H1 (cell line): ENCODE results near the gene LY9. TPM values are rescaled to one million over a fixed set of nuclear protein-coding genes. Genes with fewer than 3 reads are reported as not detected.

Experiments used
- CTCF ChIA-PET: fragments of 300-600 bp; sonication (Branson Sonifier 250); formaldehyde crosslinking; loops from one replicate; lab custom pipeline; 2021; ENCODE audit not compliant: partially characterized antibody; lab: Charles Lee
- POLR2A ChIA-PET: fragments of 300-600 bp; sonication (Branson Sonifier 250); formaldehyde crosslinking; loops from one replicate; lab custom pipeline; 2021; ENCODE audit warnings: inconsistent platforms; ENCODE audit not compliant: partially characterized antibody; lab: Charles Lee
- DNase-seq, 2 experiments: peaks; one replicate each; pipeline versions ENCODE4 v3.0.0 to v3.0.0-alpha.2; 2010 to 2022; ENCODE audit warnings: low spot score in 2 of 2, low read depth in 1 of 2, mixed read lengths in 1 of 2
- FAIRE-seq: peaks from 2 replicates; lab custom pipeline; 2011; peaks lifted over from hg19 to GRCh38; lab: Jason Lieb, UNC
- H2AFZ ChIP-seq: 2 replicates; pipeline ENCODE4 v1.8.1; 2012; ENCODE audit warnings: low read length, inconsistent platforms
- H2AK5ac ChIP-seq: 2 replicates; pipeline ENCODE4 v1.6.1; 2013; ENCODE audit warnings: low read depth, low read length
- H2BK120ac ChIP-seq: replicated peaks from 2 replicates; pipeline ENCODE3; 2013; ENCODE audit warnings: low read depth, low read length, inconsistent platforms
- H2BK12ac ChIP-seq: 2 replicates; pipeline ENCODE4 v1.6.1; 2013; ENCODE audit warnings: low read depth, low read length
- H2BK15ac ChIP-seq: 2 replicates; pipeline ENCODE4 v1.6.1; 2013; ENCODE audit warnings: low read length
- H2BK20ac ChIP-seq: 2 replicates; pipeline ENCODE4 v1.6.1; 2013; ENCODE audit warnings: low read length
- H2BK5ac ChIP-seq: 2 replicates; pipeline ENCODE4 v1.6.1; 2013; ENCODE audit warnings: low read depth, low read length
- H3K14ac ChIP-seq: 2 replicates; pipeline ENCODE4 v1.6.1; 2013; ENCODE audit warnings: inconsistent platforms; ENCODE audit not compliant: insufficient read length
- H3K18ac ChIP-seq: 2 replicates; pipeline ENCODE4 v1.6.1; 2013; ENCODE audit warnings: low read length; ENCODE audit errors: extremely low read depth
- H3K23ac ChIP-seq: 2 replicates; pipeline ENCODE4 v1.6.1; 2013; ENCODE audit warnings: inconsistent platforms; ENCODE audit not compliant: insufficient read length
- H3K23me2 ChIP-seq: 2 replicates; pipeline ENCODE4 v1.6.1; 2013; ENCODE audit warnings: low read depth, low read length
- H3K27ac ChIP-seq: 2 replicates; pipeline ENCODE4 v1.6.1; 2011; ENCODE audit warnings: low read depth, low read length, inconsistent platforms
- H3K27me3 ChIP-seq, 4 experiments: replicated peaks in 1 of 4; 1 replicate in 1 of 4; 2 replicates in 3 of 4; pipeline versions ENCODE4 v1.6.1 to v1.8.1; 2011 to 2013; ENCODE audit warnings: low read length in 3 of 4, mild to moderate bottlenecking in 3 of 4, inconsistent platforms in 2 of 4, mixed read lengths in 2 of 4, moderate library complexity in 1 of 4; ENCODE audit not compliant: control insufficient read depth in 3 of 4, insufficient read depth in 3 of 4; ENCODE audit errors: extremely low read depth in 1 of 4
- H3K36me3 ChIP-seq, 4 experiments: 2 replicates each; pipeline versions ENCODE4 v1.6.1 to v1.8.1; 2011 to 2013; ENCODE audit warnings: mild to moderate bottlenecking in 4 of 4, low read length in 3 of 4, moderate library complexity in 2 of 4, control low read depth in 1 of 4, inconsistent platforms in 1 of 4; ENCODE audit not compliant: insufficient read depth in 4 of 4, control insufficient read depth in 2 of 4
- H3K4ac ChIP-seq: replicated peaks from 2 replicates; pipeline ENCODE3; 2013; ENCODE audit warnings: low read length, low read depth, mixed read lengths, inconsistent platforms; ENCODE audit not compliant: insufficient read length
- H3K4me1 ChIP-seq, 4 experiments: replicated peaks in 1 of 4; 1 replicate in 1 of 4; 2 replicates in 3 of 4; pipeline versions ENCODE4 v1.6.1 to v1.8.1; 2011 to 2013; ENCODE audit warnings: low read length in 3 of 4, inconsistent platforms in 2 of 4, mixed read lengths in 1 of 4; ENCODE audit not compliant: insufficient read depth in 4 of 4, control insufficient read depth in 3 of 4
- H3K4me2 ChIP-seq, 2 experiments: 2 replicates each; pipeline versions ENCODE4 v1.6.1 to v1.8.1; 2011 to 2013; ENCODE audit warnings: low read depth in 2 of 2, low read length in 2 of 2, control low read depth in 1 of 2, inconsistent platforms in 1 of 2, mild to moderate bottlenecking in 1 of 2; ENCODE audit not compliant: insufficient read depth in 1 of 2
- H3K4me3 ChIP-seq, 4 experiments: fragments of 200-600, 300-600 bp in 1 of 4; sonication (generic), shearing (Covaris generic), sonication (Bioruptor Twin) in 1 of 4; 2 replicates each; pipeline versions ENCODE4 v1.5.1 to v1.8.1; 2011 to 2016; ENCODE audit warnings: low read length in 4 of 4, low read depth in 3 of 4, control low read depth in 2 of 4, inconsistent platforms in 2 of 4, mild to moderate bottlenecking in 2 of 4, mixed read lengths in 1 of 4, moderate library complexity in 1 of 4; ENCODE audit not compliant: insufficient read depth in 2 of 4; ENCODE audit errors: extremely low read depth in 1 of 4
- H3K56ac ChIP-seq: replicated peaks from 2 replicates; pipeline ENCODE3; 2013; ENCODE audit warnings: low read depth, mild to moderate bottlenecking, mixed read lengths, low read length, inconsistent platforms; ENCODE audit not compliant: insufficient read length
- H3K79me1 ChIP-seq: 2 replicates; pipeline ENCODE4 v1.6.1; 2013; ENCODE audit warnings: low read depth, low read length, control low read depth
- H3K79me2 ChIP-seq, 2 experiments: 2 replicates each; pipeline versions ENCODE4 v1.6.1 to v1.8.1; 2012 to 2013; ENCODE audit warnings: low read length in 2 of 2, mild to moderate bottlenecking in 2 of 2, inconsistent platforms in 1 of 2; ENCODE audit not compliant: insufficient read depth in 2 of 2, control insufficient read depth in 1 of 2
- H3K9ac ChIP-seq, 4 experiments: replicated peaks in 1 of 4; 1 replicate in 1 of 4; 2 replicates in 3 of 4; pipeline versions ENCODE4 v1.6.1 to v1.8.1; 2011 to 2013; ENCODE audit warnings: low read depth in 3 of 4, low read length in 3 of 4, control low read depth in 2 of 4, mild to moderate bottlenecking in 2 of 4, moderate library complexity in 2 of 4, inconsistent platforms in 1 of 4; ENCODE audit errors: extremely low read depth in 1 of 4
- H3K9me3 ChIP-seq, 2 experiments: 2 replicates each; pipeline versions ENCODE4 v1.6.1 to v1.8.1; 2012 to 2013; ENCODE audit warnings: mild to moderate bottlenecking in 2 of 2, moderate library complexity in 2 of 2, control low read depth in 1 of 2, inconsistent platforms in 1 of 2, low read depth in 1 of 2, low read length in 1 of 2, mixed read lengths in 1 of 2; ENCODE audit not compliant: insufficient read depth in 2 of 2
- H4K20me1 ChIP-seq, 2 experiments: replicated peaks in 1 of 2; 2 replicates each; pipeline versions ENCODE3 to v1.8.1; 2011 to 2013; ENCODE audit warnings: inconsistent platforms in 2 of 2, low read length in 2 of 2, mild to moderate bottlenecking in 1 of 2; ENCODE audit not compliant: insufficient read depth in 2 of 2, control insufficient read depth in 1 of 2
- H4K5ac ChIP-seq: 2 replicates; pipeline ENCODE4 v1.6.1; 2013; ENCODE audit warnings: low read length, low read depth, mixed read lengths, inconsistent platforms; ENCODE audit not compliant: insufficient read length
- H4K8ac ChIP-seq: 2 replicates; pipeline ENCODE4 v1.8.0; 2013; ENCODE audit warnings: mild to moderate bottlenecking, moderate library complexity, low read length, inconsistent platforms; ENCODE audit not compliant: insufficient read depth; ENCODE audit errors: extremely low read depth
- H4K91ac ChIP-seq: replicated peaks from 2 replicates; pipeline ENCODE3; 2013; ENCODE audit warnings: low read length, mixed read lengths, inconsistent platforms; ENCODE audit not compliant: insufficient read length
- ATF2 ChIP-seq: IDR thresholded peaks from 2 replicates; pipeline ENCODE4 v1.6.1; 2012; ENCODE audit warnings: low read length, inconsistent platforms
- CBX8 ChIP-seq: fragments of 300-800, 300-1000 bp; sonication (generic); IDR thresholded peaks from 2 replicates; pipeline ENCODE4 v1.7.1; 2016; ENCODE audit warnings: low read depth, low read length, borderline replicate concordance
- E2F6 ChIP-seq: IDR thresholded peaks from 2 replicates; pipeline ENCODE4 v1.6.1; 2012; ENCODE audit warnings: inconsistent platforms
- GTF2F1 ChIP-seq: IDR thresholded peaks from 2 replicates; pipeline ENCODE4 v1.6.1; 2012; ENCODE audit warnings: low read depth, low read length, improper control_type of control experiment, borderline replicate concordance
- KDM5A ChIP-seq: fragments of 200-600 bp; IDR thresholded peaks from 2 replicates; pipeline ENCODE4 v1.7.1; 2012; ENCODE audit warnings: mild to moderate bottlenecking, low read length, inconsistent platforms, mixed read lengths
- MAX ChIP-seq: IDR thresholded peaks from 2 replicates; pipeline ENCODE4 v1.6.1; 2012; ENCODE audit warnings: inconsistent platforms
- POU5F1 ChIP-seq: IDR thresholded peaks from 2 replicates; pipeline ENCODE4 v1.6.1; 2011; ENCODE audit warnings: low read depth, mild to moderate bottlenecking, low read length, moderate library complexity
- SAP30 ChIP-seq: fragments of 300-600 bp; sonication (generic); IDR thresholded peaks from 2 replicates; pipeline ENCODE4 v1.7.1; 2012; ENCODE audit warnings: low read length, moderate library complexity, mild to moderate bottlenecking, inconsistent platforms; ENCODE audit not compliant: insufficient read depth, insufficient replicate concordance
- SIRT6 ChIP-seq: IDR thresholded peaks from one replicate; pipeline ENCODE4 v1.7.1; 2012; ENCODE audit warnings: low read length, inconsistent platforms
- WGBS, 2 experiments: shearing (Covaris generic) in 1 of 2; methylation state at CpG; one replicate each; pipeline versions ENCODE4 v1.1.6 to v1.1.7; 2013 to 2015; ENCODE audit warnings: low lambda C conversion rate in 2 of 2, mixed read lengths in 2 of 2, inconsistent platforms in 1 of 2, low coverage in 1 of 2, missing lambda C conversion rate in 1 of 2; ENCODE audit not compliant: insufficient replicate concordance in 2 of 2, insufficient coverage in 1 of 2, insufficient read length in 1 of 2; ENCODE audit errors: extremely low coverage in 1 of 2, missing lambda C conversion rate in 1 of 2; 5-methylcytosine and 5-hydroxymethylcytosine counted together
- polyA plus RNA-seq, 7 experiments: library from polyadenylated mRNA; depleted of rRNA in 3 of 7; stranded (reverse) in 5 of 7; unstranded in 2 of 7; fragments of >200 nt in 5 of 7; fragments of 200-250 nt in 2 of 7; gene quantifications; 1 replicate in 5 of 7; 2 replicates in 1 of 7; 4 replicates in 1 of 7; pipeline versions ENCODE4 v1.2.1 to v1.2.3, GENCODE V29; 2011 to 2013; ENCODE audit warnings: missing spikeins in 2 of 7, mixed read lengths in 2 of 7
- total RNA-seq: library from RNA; stranded (reverse); fragmentation: NEBNext Ultra II Directional; extraction: Animal tissue kit (Norgen Biotek cat#: 25700); gene quantifications from 2 replicates; pipeline ENCODE4 v1.2.1, GENCODE V29; 2021

Gene LY9
- total and polyA plus RNA-seq, 2 of the 8 experiments (the other 6 are each of a cell fraction or from before 2014, with no cell fraction given) = not detected

GRCh38 chr1:160774886-160775719 is 20.9 kb upstream of the LY9 start:
- Histone ChIP-seq H4K8ac (no peak overlapping the region), H2BK20ac (no peak overlapping the region), H2AK5ac (no peak overlapping the region), H3K23me2 (no peaks in the 10 kb centered on the region), H3K14ac (no peak overlapping the region), H3K23ac (no peak overlapping the region), H2BK5ac (no peak overlapping the region), H3K9ac (no peak overlapping the region), H3K56ac (no peak overlapping the region), H4K91ac (no peak overlapping the region), H3K27ac (no peak overlapping the region), H3K4ac (no peak overlapping the region), H2BK120ac (no peak overlapping the region), H3K27me3 (no peaks in the 10 kb centered on the region), H4K20me1 (no peaks in the 10 kb centered on the region), H2BK15ac (no peak overlapping the region; the same call in 1 of the 2 replicates), H3K4me3 (no peak overlapping the region), H3K79me1 (no peaks in the 10 kb centered on the region), H2AFZ (no peak overlapping the region), H2BK12ac (no peak overlapping the region), H3K18ac (no peak overlapping the region), H3K9me3 (no peaks in the 10 kb centered on the region), H3K4me2 (no peak overlapping the region), H3K36me3 (no peaks in the 10 kb centered on the region), H3K4me1 (no peaks in the 10 kb centered on the region), H4K5ac (no peak overlapping the region), H3K79me2 (no peaks in the 10 kb centered on the region)
- DNase-seq (no peak), FAIRE-seq (no peak)
- ChIA-PET CTCF (interaction anchor here (0.6 to 8.2 kb wide), 17 partner anchors 9 to 347 kb away, joined by 3 to 141 read pairs (median 24); partner anchors contain the start of genes ITLN2 and LY9), POLR2A (no interaction called here)
- WGBS, 2 experiments = 43% methylated on average over 2 of the region's 2 CpGs; no CpG with 5 or more reads in 1 of the 2 experiments
- TF ChIP-seq MAX (no peak), SIRT6 (no peak), ATF2 (no peak), E2F6 (no peak), POU5F1 (no peak), KDM5A (no peak), CBX8 (no peak), SAP30 (no peak), GTF2F1 (no peak)
